Small intestine (tissue), 7 donors: ENCODE data around the gene KRT81. TPM values are rescaled to one million over a fixed set of nuclear protein-coding genes. Genes with fewer than 3 reads are reported as not detected.
"Not testable (repeated sequence)": the region's sequence is repeated elsewhere in the genome, so short reads cannot be mapped to it uniquely, and the experiment has no call there.

Source experiments
- DNase-seq, 2 donors: peaks; one replicate each; pipeline versions ENCODE4 v3.0.0 to v3.0.0-alpha.2; 2013
- FAIRE-seq: peaks from 2 replicates; lab custom pipeline; 2012; peaks lifted over from hg19 to GRCh38; lab: Jason Lieb, UNC
- H3K27ac ChIP-seq, 3 donors: one replicate each; pipeline ENCODE4 v1.5.1; 2013; ENCODE audit warnings: low read length in 2 of 3, mild to moderate bottlenecking in 2 of 3, control low read depth in 1 of 3, inconsistent platforms in 1 of 3, low read depth in 1 of 3, moderate library complexity in 1 of 3
- H3K27me3 ChIP-seq, 3 donors: one replicate each; pipeline ENCODE4 v1.6.1; 2013; ENCODE audit warnings: low read length in 3 of 3, inconsistent platforms in 1 of 3; ENCODE audit not compliant: control insufficient read depth in 3 of 3, insufficient read depth in 3 of 3
- H3K36me3 ChIP-seq, 3 donors: one replicate each; pipeline ENCODE4 v1.6.1; 2013; ENCODE audit warnings: low read length in 3 of 3, inconsistent platforms in 1 of 3, low read depth in 1 of 3, mild to moderate bottlenecking in 1 of 3, moderate library complexity in 1 of 3; ENCODE audit not compliant: control insufficient read depth in 3 of 3, insufficient read depth in 2 of 3
- H3K4me1 ChIP-seq, 3 donors: one replicate each; pipeline ENCODE4 v1.6.1; 2013; ENCODE audit warnings: low read length in 2 of 3, inconsistent platforms in 1 of 3, low read depth in 1 of 3, mild to moderate bottlenecking in 1 of 3, moderate library complexity in 1 of 3; ENCODE audit not compliant: control insufficient read depth in 3 of 3, insufficient read depth in 2 of 3
- H3K4me3 ChIP-seq, 3 donors: one replicate each; pipeline ENCODE4 v1.5.1; 2013; ENCODE audit warnings: low read length in 3 of 3, control low read depth in 1 of 3, inconsistent platforms in 1 of 3, low read depth in 1 of 3, mild to moderate bottlenecking in 1 of 3, moderate library complexity in 1 of 3
- H3K9me3 ChIP-seq, 2 donors: one replicate each; pipeline ENCODE4 v1.6.1; 2013; ENCODE audit warnings: low read depth in 1 of 2, low read length in 1 of 2; ENCODE audit not compliant: control insufficient read depth in 2 of 2, insufficient read depth in 1 of 2
- WGBS, 3 donors: extraction: QIAGEN DNeasy Blood & Tissue Kit; methylation state at CpG; one replicate each; pipeline ENCODE4 v1.1.7; 2013; 5-methylcytosine and 5-hydroxymethylcytosine counted together
- polyA plus RNA-seq, 4 donors: library from polyadenylated mRNA; stranded (reverse) in 3 of 4; unstranded in 1 of 4; fragments of 200-250 nt in 3 of 4; fragments of 120-200 nt in 1 of 4; gene quantifications; one replicate each; pipeline versions ENCODE4 v1.2.1 to v1.2.3, GENCODE V29; 2013
- donor health status: healthy with polysubstance abuse.
- donor health status: control.
- donor health status: control.
- donor health status: Bipolar disorder and iron deficiency.
- donor health status: healthy.

Gene KRT81
- polyA plus RNA-seq, 4 donors, result 0.53 TPM; not detected in 3

DNA sequence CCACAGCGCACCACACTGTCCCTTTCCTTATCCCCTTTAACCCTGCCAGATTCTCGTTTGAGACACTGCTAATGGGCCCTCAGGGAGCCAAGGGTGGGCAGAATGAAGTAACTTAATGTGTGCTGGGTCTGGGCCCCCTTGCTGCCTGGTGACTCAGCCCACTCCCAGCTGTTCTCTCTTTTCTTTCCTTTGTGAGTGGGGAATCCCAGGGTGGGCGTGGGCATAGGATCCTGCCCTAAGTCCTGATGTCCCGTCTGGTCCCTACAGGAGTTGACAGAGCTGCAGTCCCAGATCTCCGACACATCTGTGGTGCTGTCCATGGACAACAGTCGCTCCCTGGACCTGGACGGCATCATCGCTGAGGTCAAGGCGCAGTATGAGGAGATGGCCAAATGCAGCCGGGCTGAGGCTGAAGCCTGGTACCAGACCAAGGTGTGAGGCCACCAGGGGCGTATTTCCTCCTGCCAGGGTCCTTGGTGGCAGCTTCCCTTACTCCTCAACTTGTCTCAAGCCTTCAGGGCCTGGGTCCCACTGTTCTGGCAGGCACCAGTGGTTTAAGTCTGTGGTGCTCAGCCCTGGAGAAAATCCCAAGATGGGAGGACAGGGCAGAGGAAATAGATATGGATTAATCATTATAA lies 50.0 kb downstream of the KRT81 start:
- H3K27ac ChIP-seq, result no peak overlapping the region
- H3K4me1 ChIP-seq, result peaks cover 0 to 19% (median 9%) of the 10 kb centered on the region in 3 donors
- 82 to 91% (median 88%) methylated on average over 11 of the region's 11 CpGs for WGBS, 3 donors
- FAIRE-seq (no peak), DNase-seq (no peak)
- H3K4me3 ChIP-seq, result no peak overlapping the region
- no peaks in the 10 kb centered on the region for H3K36me3 ChIP-seq
- H3K9me3 ChIP-seq, result no peaks in the 10 kb centered on the region
- no peaks in the 10 kb centered on the region for H3K27me3 ChIP-seq

DNA sequence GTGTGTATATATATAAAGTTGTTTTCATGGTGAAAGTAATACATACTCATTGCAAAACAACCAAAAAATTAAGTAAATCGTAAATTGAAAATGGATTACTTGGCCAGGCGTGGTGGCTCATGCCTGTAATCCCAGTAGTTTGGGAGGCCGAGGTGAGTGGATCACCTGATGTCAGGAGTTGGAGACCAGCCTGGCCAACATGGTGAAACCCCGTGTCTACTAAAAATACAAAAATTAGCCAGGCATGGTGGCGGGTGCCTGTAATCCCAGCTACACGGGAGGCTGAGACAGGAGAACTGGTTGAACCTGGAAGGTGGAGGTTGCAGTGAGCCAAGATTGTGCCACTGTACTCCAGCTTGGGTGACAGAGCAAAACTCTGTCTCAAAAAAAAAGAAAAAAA lies 51.1 kb downstream of the KRT81 start:
- H3K4me1 ChIP-seq, result peaks cover 0 to 28% (median 9%) of the 10 kb centered on the region in 3 donors
- H3K36me3 ChIP-seq, H3K27ac ChIP-seq, H3K4me3 ChIP-seq, H3K9me3 ChIP-seq, H3K27me3 ChIP-seq, DNase-seq, FAIRE-seq: not testable (repeated sequence)
- WGBS, 3 donors, result 85 to 94% (median 89%) methylated on average over 6 of the region's 6 CpGs

DNA sequence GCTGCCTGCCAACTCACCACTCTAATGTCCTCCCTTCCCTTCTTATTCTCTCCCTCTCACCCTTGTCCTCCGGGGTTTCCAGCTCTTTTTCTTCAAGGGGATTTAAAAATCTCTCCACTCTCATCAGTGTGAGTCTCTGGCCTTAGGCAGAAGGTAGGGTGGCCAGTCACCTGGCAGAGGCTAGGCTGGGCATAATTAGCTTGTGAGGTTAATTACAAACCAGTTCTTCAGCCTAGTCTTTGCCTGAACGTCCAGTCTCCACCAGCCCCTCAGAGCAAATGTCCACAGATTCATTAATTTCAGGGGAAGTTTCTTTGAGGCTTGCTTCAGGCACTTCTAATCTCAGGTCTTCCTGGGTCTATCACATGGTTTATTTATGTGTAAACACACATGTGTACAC lies 51.6 kb downstream of the KRT81 start:
- Histone ChIP-seq H3K4me3 (no peak overlapping the region), H3K36me3 (no peaks in the 10 kb centered on the region), H3K4me1 (peaks cover 0 to 31% (median 9%) of the 10 kb centered on the region in 3 donors), H3K9me3 (no peaks in the 10 kb centered on the region), H3K27ac (no peak overlapping the region), H3K27me3 (no peaks in the 10 kb centered on the region)
- FAIRE-seq (no peak), DNase-seq (no peak)
- 32 to 57% (median 43%) methylated on average over 2 of the region's 2 CpGs for WGBS, 3 donors

DNA sequence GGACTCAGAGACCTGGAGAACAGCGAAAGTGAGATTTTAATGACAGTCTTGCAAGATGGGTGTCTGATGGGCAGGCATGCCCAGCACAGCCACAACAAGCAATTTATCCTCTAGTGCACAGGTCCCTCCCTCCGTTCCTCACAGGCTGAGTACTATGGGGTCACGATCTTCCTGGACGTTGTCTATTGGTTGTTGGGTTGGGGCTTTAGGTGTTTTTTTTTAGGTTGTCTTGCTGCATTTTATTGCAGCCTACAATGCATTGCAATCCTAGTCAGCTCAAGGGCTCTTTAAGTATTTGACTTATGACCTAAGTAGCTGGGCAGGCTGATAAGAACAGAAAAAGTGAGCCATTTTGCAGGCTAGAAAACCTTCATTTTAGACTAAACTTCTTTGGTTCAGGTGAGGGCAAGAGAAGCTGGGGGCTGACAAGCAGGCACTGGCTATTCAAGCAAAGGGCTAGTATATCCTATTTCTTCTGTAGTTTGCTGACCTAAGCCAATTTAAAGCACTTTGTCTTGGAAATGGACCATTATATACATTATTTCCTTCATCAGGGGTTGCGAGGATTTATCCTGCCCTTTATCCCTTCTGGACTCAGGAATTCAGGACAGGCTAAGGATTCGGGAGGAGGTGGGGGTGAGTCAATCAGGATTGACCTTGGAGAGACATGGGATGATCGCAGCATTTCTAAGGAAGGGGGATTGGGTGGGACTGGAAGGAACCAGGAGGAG lies 52.3 kb downstream of the KRT81 start:
- peaks cover 0 to 27% (median 3%) of the 10 kb centered on the region in 3 donors for H3K4me1 ChIP-seq
- H3K4me3 ChIP-seq, result no peak overlapping the region
- no peaks in the 10 kb centered on the region for H3K27me3 ChIP-seq
- no peaks in the 10 kb centered on the region for H3K36me3 ChIP-seq
- H3K9me3 ChIP-seq, result no peaks in the 10 kb centered on the region
- WGBS, 3 donors, result 83 to 87% (median 87%) methylated on average over 7 of the region's 7 CpGs
- no peak overlapping the region for H3K27ac ChIP-seq
- FAIRE-seq (no peak), DNase-seq (no peak)

DNA sequence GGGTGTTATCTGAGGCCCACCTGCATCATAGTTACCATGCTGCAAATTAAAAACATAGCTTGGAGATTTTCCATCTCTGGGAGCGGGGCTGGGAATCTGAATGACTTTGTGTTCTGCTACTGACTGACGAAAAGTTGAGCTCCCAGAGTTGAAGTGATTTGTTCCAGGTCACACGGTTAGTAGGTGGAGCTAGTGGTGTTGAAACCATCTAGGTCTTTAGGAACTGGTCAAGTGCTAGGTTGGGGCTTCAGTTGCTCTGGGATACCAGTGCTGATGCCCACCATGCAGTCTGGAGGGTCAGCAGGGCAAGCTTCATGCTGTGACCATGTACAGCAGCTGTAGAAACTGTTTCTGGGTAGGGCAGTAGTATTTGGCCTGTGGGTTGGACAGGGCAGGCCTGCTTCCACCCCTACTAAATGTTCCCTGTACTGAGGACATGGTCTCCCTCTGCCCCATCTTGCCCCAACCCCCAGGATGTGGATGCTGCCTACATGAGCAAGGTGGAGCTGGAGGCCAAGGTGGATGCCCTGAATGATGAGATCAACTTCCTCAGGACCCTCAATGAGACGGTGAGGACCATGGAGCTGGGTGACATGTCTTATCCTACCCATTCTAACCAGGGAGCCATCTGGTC lies 53.0 kb downstream of the KRT81 start:
- no peak for DNase-seq
- Histone ChIP-seq H3K4me1 (peaks cover 0 to 25% (median 0%) of the 10 kb centered on the region in 3 donors), H3K4me3 (no peak overlapping the region), H3K27ac (no peak overlapping the region), H3K36me3 (no peaks in the 10 kb centered on the region), H3K27me3 (peaks cover 0 to 6% (median 5%) of the 10 kb centered on the region in 3 donors), H3K9me3 (no peaks in the 10 kb centered on the region)
- WGBS, 3 donors, result 85 to 90% (median 86%) methylated on average over 4 of the region's 4 CpGs
- no peak for FAIRE-seq

DNA sequence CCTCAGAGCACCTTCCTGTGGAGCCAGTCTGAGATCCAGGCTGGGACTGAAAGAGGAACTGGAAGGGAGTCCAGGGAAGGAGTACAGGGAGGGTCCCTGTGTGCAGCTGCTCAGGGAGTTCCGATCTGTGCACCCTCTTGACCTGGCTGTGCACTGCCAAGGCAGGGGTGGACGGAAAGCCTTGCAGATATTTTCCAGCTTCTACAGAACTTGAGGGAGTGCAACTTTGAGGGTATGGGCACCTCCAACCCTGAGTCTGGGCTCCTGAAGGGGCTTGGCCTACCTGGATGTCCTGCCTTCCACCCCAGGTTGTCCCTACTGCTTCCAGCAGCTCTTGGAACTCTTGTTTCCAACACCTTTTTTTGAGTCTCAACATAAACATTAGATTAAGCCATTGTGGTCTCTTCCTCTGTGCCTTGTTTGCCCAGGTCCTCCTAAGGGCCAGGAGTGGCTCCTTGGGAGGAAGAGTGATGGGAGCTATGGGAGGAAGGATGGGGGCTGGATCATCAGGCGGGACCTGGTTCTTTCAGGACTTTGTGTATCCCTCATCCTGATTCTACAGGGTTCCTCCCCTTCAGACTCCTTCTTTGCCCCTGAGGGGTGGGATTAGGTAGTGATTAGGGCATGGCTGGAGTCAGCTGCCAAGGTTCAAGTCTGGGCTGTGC lies 54.8 kb downstream of the KRT81 start:
- no peaks in the 10 kb centered on the region for H3K36me3 ChIP-seq
- peak overlapping the region in 2 of 3 donors; percentile 21 to 39 for H3K27ac ChIP-seq
- H3K4me1 ChIP-seq, result peaks cover 0 to 30% (median 0%) of the 10 kb centered on the region in 3 donors
- no peaks in the 10 kb centered on the region for H3K9me3 ChIP-seq
- DNase-seq (no peak), FAIRE-seq (no peak)
- H3K27me3 ChIP-seq, result peaks cover 0 to 22% (median 5%) of the 10 kb centered on the region in 3 donors
- WGBS, 3 donors, result 43 to 68% (median 60%) methylated on average over 3 of the region's 3 CpGs
- H3K4me3 ChIP-seq, result no peak overlapping the region

Other genes starting within 250 kb of the KRT81 start
- gene NR4A1, start 240.1 kb downstream of the KRT81 start, polyA plus RNA-seq, result 100 to 1,000 TPM in 1 of 4 donors, 10 to 100 TPM in 2, 1 to 10 TPM in 1; 6.7 to 100 (median 34.7) TPM
- 10 to 100 TPM; 26.7 to 65.1 (median 55.5) TPM for gene ATG101, start 221.6 kb downstream of the KRT81 start, polyA plus RNA-seq
- 1 to 10 TPM in 1 of 4 donors, under 1 TPM in 2, not detected in 1; 0.46 to 1.6 (median 0.80) TPM for gene SMIM41, start 211.8 kb downstream of the KRT81 start, polyA plus RNA-seq
- 1 to 10 TPM in 1 of 4 donors, under 1 TPM in 3; 0.13 to 3.2 (median 0.58) TPM for gene KRT80, start 99.5 kb downstream of the KRT81 start, polyA plus RNA-seq
- gene KRT7, start 58.3 kb downstream of the KRT81 start, polyA plus RNA-seq, result 10 to 100 TPM in 1 of 4 donors, 1 to 10 TPM in 3; 2.2 to 10.1 (median 3.2) TPM
- gene KRT86, start 16.9 kb downstream of the KRT81 start, polyA plus RNA-seq, result under 1 TPM in 3 of 4 donors, not detected in 1; 0.01 to 0.84 (median 0.54) TPM
- gene KRT83, start 29.9 kb upstream of the KRT81 start, polyA plus RNA-seq, result under 1 TPM in 1 of 4 donors, not detected in 3; 0.03 TPM
- under 1 TPM in 1 of 4 donors, not detected in 3; 0.03 TPM for gene KRT85, start 75.9 kb upstream of the KRT81 start, polyA plus RNA-seq
- not detected for gene KRT84, start 94.1 kb upstream of the KRT81 start, polyA plus RNA-seq
- gene KRT82, start 114.8 kb upstream of the KRT81 start, polyA plus RNA-seq, result not detected
- under 1 TPM in 1 of 4 donors, not detected in 3; 0.01 TPM for gene KRT75, start 142.8 kb upstream of the KRT81 start, polyA plus RNA-seq
- gene KRT6B, start 160.6 kb upstream of the KRT81 start, polyA plus RNA-seq, result under 1 TPM in 1 of 4 donors, not detected in 3; 0.67 TPM
- gene KRT6C, start 182.3 kb upstream of the KRT81 start, polyA plus RNA-seq, result under 1 TPM in 1 of 4 donors, not detected in 3; 0.03 TPM
- 1 to 10 TPM in 2 of 4 donors, under 1 TPM in 1, not detected in 1; 0.13 to 6.7 (median 3.2) TPM for gene KRT6A, start 201.7 kb upstream of the KRT81 start, polyA plus RNA-seq
- gene KRT5, start 228.9 kb upstream of the KRT81 start, polyA plus RNA-seq, result 1 to 10 TPM in 2 of 4 donors, under 1 TPM in 2; 0.06 to 6.5 (median 3.2) TPM